ENCODE data around the gene RPL26. TPM values are rescaled to one million over a fixed set of nuclear protein-coding genes. Genes with fewer than 3 reads are reported as not detected.
A peak's percentile ranks its signal among the peaks of the same experiment; 100 is the strongest.
"Not testable (repeated sequence)": the region's sequence is repeated elsewhere in the genome, so short reads cannot be mapped to it uniquely, and the experiment has no call there.

The RPL26 gene
- total RNA-seq, 1 donor from 2014 or later: 1,173 TPM

DNA sequence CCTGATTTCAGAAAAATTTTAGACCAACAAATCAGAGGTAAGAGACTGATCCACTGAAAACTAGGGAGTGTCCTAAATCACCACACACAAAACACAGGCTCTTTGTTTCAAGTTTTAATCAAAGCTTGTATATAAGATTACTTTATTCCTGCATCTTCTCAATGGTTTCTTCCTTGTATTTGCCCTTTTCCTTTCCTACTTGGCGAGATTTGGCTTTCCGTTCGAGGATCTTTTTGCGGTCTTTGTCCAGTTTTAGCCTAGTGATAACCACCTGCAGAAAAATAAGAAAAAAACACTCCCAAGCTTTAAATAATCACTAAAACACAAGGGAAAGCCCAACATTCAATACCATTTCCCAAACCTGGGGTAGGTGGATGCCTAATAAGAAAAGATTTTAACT is 5.6 kb downstream of the RPL26 start:
- Histone ChIP-seq H3K36me3 (peaks cover 54% of the 10 kb centered on the region), H3K27me3 (no peaks in the 10 kb centered on the region), H3K9me3 (no peaks in the 10 kb centered on the region), H3K4me1 (peaks cover 39% of the 10 kb centered on the region), H3K4me3 (no peak overlapping the region), H3K27ac (peak overlapping the region; percentile 84)
- DNase-seq (no peak), ATAC-seq (no peak)
- intact Hi-C loops (cut with DNase I): no loop called here
- TF ChIP-seq, protein P1, sequence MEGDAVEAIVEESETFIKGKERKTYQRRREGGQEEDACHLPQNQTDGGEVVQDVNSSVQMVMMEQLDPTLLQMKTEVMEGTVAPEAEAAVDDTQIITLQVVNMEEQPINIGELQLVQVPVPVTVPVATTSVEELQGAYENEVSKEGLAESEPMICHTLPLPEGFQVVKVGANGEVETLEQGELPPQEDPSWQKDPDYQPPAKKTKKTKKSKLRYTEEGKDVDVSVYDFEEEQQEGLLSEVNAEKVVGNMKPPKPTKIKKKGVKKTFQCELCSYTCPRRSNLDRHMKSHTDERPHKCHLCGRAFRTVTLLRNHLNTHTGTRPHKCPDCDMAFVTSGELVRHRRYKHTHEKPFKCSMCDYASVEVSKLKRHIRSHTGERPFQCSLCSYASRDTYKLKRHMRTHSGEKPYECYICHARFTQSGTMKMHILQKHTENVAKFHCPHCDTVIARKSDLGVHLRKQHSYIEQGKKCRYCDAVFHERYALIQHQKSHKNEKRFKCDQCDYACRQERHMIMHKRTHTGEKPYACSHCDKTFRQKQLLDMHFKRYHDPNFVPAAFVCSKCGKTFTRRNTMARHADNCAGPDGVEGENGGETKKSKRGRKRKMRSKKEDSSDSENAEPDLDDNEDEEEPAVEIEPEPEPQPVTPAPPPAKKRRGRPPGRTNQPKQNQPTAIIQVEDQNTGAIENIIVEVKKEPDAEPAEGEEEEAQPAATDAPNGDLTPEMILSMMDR (IDR thresholded peaks at IDR 0.05): no peak

DNA sequence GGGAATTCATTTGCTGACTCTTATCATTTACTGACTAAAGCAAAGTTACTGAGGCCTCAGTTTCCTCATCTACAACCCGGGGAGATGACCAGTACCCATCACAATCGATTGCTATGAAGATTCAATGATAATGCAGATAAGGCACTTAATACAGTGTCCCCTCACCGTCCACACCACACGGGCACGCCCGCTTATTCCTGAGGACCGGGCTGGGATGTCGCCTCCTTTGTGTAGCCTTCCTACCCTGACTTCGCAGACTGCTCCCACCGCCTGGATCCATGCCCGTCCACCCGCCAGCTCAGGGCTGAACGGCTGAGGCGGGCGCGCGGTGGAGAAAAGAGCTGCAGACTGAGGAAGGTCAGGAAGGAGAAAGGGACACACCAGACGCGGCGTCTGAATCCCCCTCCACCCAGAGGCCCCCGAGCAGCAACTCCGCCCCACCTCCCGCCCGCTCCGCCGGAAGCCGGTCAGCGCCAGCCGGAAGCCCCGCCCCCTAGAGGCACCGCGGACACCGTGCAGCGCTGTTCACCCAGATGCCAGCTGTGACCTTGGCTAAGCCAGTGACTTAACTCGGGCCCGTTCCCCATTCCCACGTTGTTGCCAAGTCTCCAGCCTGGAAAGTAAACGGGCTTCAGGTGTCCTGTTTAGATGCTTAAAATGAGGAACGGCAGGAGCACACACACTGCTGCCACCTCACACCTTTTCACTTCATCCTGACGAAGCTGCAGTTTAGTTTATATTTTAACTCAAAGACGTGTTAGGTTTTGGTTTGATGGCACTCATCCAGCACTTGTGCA is 6.5 kb downstream of the RPL26 start, which contains the start of gene KRABD2:
Gene KRABD2, minus strand, starts transcription at position 434 of the 797 bp plus-strand sequence.
- no peaks in the 10 kb centered on the region for H3K9me3 ChIP-seq
- TF ChIP-seq, protein P1 (IDR thresholded peaks at IDR 0.05): peak; percentile 53
- ATAC-seq (peak; percentile 100), DNase-seq (peak; percentile 95)
- intact Hi-C loops (cut with DNase I): no loop called here
- H3K4me1 ChIP-seq: peaks cover 31% of the 10 kb centered on the region
- peak within 1 kb of the TSS; percentile 79 for H3K4me3 ChIP-seq
- peak within 1 kb of the TSS; percentile 84 for H3K27ac ChIP-seq
- peaks cover 47% of the 10 kb centered on the region for H3K36me3 ChIP-seq
- H3K27me3 ChIP-seq: no peaks in the 10 kb centered on the region

DNA sequence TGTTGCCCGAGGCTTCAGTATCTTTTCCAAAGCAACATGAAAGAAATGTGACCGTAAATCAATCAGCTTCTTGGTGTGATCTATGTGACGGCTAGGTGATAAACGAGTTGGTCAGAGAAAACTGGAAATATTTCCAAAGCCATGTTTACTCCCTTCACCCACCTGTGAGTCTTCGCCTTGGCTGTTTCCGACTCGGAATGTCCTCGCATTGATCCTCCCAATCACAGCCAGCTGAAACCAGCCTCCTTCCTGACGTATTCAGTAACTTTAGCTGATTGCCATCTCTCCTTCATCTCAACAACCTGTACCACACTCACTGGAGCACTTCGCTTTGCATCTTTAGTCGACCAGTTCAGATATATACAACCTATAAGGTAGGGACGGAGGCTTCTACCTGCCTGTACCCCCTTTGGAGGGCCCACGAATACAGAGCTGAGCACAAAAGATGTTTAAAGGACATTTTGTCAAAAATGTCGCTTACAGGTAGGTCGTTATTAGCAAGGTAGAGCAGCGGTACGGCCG is 7.2 kb downstream of the RPL26 start:
- TF ChIP-seq, protein P1 (IDR thresholded peaks at IDR 0.05): no peak
- intact Hi-C loops (cut with DNase I): no loop called here
- H3K27ac ChIP-seq: peak overlapping the region; percentile 84
- ATAC-seq (peak; percentile 15), DNase-seq (no peak)
- peaks cover 40% of the 10 kb centered on the region for H3K36me3 ChIP-seq
- H3K4me1 ChIP-seq: peaks cover 24% of the 10 kb centered on the region
- peak overlapping the region; percentile 79 for H3K4me3 ChIP-seq
- no peaks in the 10 kb centered on the region for H3K27me3 ChIP-seq
- H3K9me3 ChIP-seq: no peaks in the 10 kb centered on the region

DNA sequence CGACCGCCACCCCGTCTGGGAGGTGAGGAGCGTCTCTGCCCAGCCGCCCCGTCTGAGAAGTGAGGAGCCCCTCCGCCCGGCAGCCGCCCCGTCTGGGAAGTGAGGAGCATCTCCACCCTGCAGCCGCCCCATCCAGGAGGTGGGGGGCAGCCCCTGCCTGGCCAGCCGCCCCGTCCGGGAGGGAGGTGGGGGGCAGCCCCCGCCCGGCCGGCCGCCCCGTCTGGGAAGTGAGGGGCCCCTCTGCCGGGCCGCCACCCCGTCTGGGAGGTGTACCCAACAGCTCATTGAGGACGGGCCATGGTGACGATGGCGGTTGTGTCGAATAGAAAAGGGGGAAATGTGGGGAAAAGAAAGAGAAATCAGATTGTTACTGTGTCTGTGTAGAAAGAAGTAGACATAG is 9.1 kb downstream of the RPL26 start:
- ATAC-seq; intact Hi-C loops (cut with DNase I); H3K9me3 ChIP-seq; H3K27ac ChIP-seq; H3K4me3 ChIP-seq; H3K27me3 ChIP-seq; DNase-seq: not testable (repeated sequence)
- Histone ChIP-seq H3K36me3 (peaks cover 34% of the 10 kb centered on the region), H3K4me1 (peaks cover 14% of the 10 kb centered on the region)

DNA sequence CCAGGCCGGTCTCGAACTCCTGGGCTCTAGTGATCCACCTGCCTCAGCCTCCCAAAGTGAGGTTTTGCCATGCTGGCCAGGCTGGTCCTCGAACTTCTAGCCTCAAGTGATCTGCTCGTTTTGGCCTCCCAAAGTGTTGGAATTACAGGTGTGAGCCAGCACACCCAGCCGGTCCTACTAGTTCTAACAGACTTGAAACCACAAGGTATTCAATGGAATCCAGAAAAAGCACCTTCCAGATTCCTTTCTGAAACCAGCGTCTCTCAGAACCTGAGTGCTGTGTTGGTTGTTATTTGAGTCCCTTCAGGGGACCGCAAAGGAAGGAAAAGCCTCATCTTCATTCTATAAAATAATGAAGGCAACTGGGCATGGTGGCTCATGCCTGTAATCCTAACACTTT is 10.6 kb downstream of the RPL26 start:
- H3K9me3 ChIP-seq: no peaks in the 10 kb centered on the region
- H3K27ac ChIP-seq: no peak overlapping the region
- H3K36me3 ChIP-seq: peaks cover 25% of the 10 kb centered on the region
- H3K4me3 ChIP-seq: no peak overlapping the region
- H3K4me1 ChIP-seq: peaks cover 14% of the 10 kb centered on the region
- TF ChIP-seq, protein P1 (IDR thresholded peaks at IDR 0.05): no peak
- no peaks in the 10 kb centered on the region for H3K27me3 ChIP-seq
- ATAC-seq (no peak), DNase-seq (no peak)
- intact Hi-C loops (cut with DNase I): no loop called here

DNA sequence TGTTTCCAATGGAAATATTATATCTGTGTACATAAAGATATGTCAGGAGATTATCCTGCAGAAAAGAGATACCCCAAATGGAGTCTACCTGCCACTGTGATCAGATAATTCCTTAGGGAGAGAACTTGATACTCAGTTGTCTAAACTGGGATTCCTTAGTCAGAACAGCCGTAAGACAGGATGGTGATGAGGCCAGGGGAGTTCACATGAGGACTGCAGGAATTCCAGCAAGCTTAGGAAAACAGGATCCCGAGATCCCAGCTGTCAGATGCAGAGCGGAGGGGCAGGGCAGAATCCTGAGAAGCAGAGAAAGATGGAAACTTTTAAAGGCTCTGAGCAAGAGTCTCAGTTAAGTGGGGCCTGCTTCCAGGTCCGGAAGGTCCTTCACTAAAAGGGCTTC is 11.2 kb downstream of the RPL26 start:
- H3K27ac ChIP-seq: no peak overlapping the region
- no peak overlapping the region for H3K4me3 ChIP-seq
- intact Hi-C loops (cut with DNase I): no loop called here

More for the DNA sequence above, 11.2 kb downstream of the RPL26 start:
- DNase-seq (no peak), ATAC-seq (no peak)
- Histone ChIP-seq H3K36me3 (peaks cover 19% of the 10 kb centered on the region), H3K4me1 (peaks cover 11% of the 10 kb centered on the region), H3K27me3 (no peaks in the 10 kb centered on the region), H3K9me3 (no peaks in the 10 kb centered on the region)
- TF ChIP-seq, protein P1 (IDR thresholded peaks at IDR 0.05): no peak

Measured in upper lobe of right lung (tissue), 1 donor.